Keratinocyte (primary cell): ENCODE results near the gene SLC7A7. TPM values are rescaled to one million over a fixed set of nuclear protein-coding genes. Genes with fewer than 3 reads are reported as not detected.

Experiments used
- DNase-seq: peaks from one replicate; pipeline ENCODE4 v3.0.0-alpha.2; 2011; ENCODE audit warnings: low read depth, missing footprints, low spot score
- FAIRE-seq: peaks from 2 replicates; lab custom pipeline; 2011; peaks lifted over from hg19 to GRCh38; lab: Jason Lieb, UNC
- H2AFZ ChIP-seq: 2 replicates; pipeline ENCODE4 v1.6.0; 2012; ENCODE audit warnings: low read length, control low read depth, inconsistent platforms; ENCODE audit not compliant: control insufficient read depth
- H3K27ac ChIP-seq: 2 replicates; pipeline ENCODE4 v1.5.1; 2011; ENCODE audit warnings: low read length; ENCODE audit not compliant: control insufficient read depth, insufficient read depth
- H3K27me3 ChIP-seq: 3 replicates; pipeline ENCODE4 v1.6.0; 2011; ENCODE audit warnings: low read length; ENCODE audit not compliant: control insufficient read depth, insufficient read depth; ENCODE audit errors: extremely low read depth
- H3K36me3 ChIP-seq, 2 experiments: 2 replicates in 1 of 2; 3 replicates in 1 of 2; pipeline ENCODE4 v1.5.1; 2011; ENCODE audit warnings: low read length in 2 of 2, mild to moderate bottlenecking in 1 of 2; ENCODE audit not compliant: control insufficient read depth in 2 of 2, insufficient read depth in 2 of 2; ENCODE audit errors: extremely low read depth in 1 of 2
- H3K4me1 ChIP-seq: 3 replicates; pipeline ENCODE4 v1.5.1; 2011; ENCODE audit warnings: low read length; ENCODE audit not compliant: control insufficient read depth, insufficient read depth; ENCODE audit errors: extremely low read depth
- H3K4me2 ChIP-seq: 3 replicates; pipeline ENCODE4 v1.6.0; 2011; ENCODE audit warnings: low read depth, low read length; ENCODE audit not compliant: control insufficient read depth, insufficient read depth; ENCODE audit errors: extremely low read depth
- H3K4me3 ChIP-seq, 3 experiments: fragments of 200-600 bp in 1 of 3; sonication (generic) in 1 of 3; 2 replicates in 2 of 3; 3 replicates in 1 of 3; pipeline ENCODE4 v1.5.1; 2011 to 2016; ENCODE audit warnings: low read length in 3 of 3, mild to moderate bottlenecking in 3 of 3, control low read depth in 2 of 3, inconsistent platforms in 1 of 3, low read depth in 1 of 3, mixed read lengths in 1 of 3, mixed run types in 1 of 3, moderate library complexity in 1 of 3; ENCODE audit not compliant: control insufficient read depth in 2 of 3, insufficient read depth in 2 of 3; ENCODE audit errors: extremely low read depth in 1 of 3
- H3K79me2 ChIP-seq: 2 replicates; pipeline ENCODE4 v1.6.0; 2012; ENCODE audit warnings: low read length; ENCODE audit not compliant: control insufficient read depth, insufficient read depth
- H3K9ac ChIP-seq: 3 replicates; pipeline ENCODE4 v1.6.0; 2011; ENCODE audit warnings: low read length; ENCODE audit not compliant: control insufficient read depth, insufficient read depth; ENCODE audit errors: extremely low read depth
- H3K9me1 ChIP-seq: 3 replicates; pipeline ENCODE4 v1.6.0; 2011; ENCODE audit warnings: low read length; ENCODE audit not compliant: control insufficient read depth, insufficient read depth; ENCODE audit errors: extremely low read depth
- H3K9me3 ChIP-seq: 2 replicates; pipeline ENCODE4 v1.5.1; 2012; ENCODE audit warnings: low read depth, low read length; ENCODE audit not compliant: control insufficient read depth
- H4K20me1 ChIP-seq: 3 replicates; pipeline ENCODE4 v1.6.0; 2011; ENCODE audit warnings: low read length; ENCODE audit not compliant: control insufficient read depth, insufficient read depth; ENCODE audit errors: extremely low read depth
- EZH2 ChIP-seq: IDR thresholded peaks from one replicate; pipeline ENCODE4 v1.6.1; 2012; ENCODE audit warnings: inconsistent platforms, mild to moderate bottlenecking, low read length, moderate library complexity
- dilution Hi-C: fragments of 300-500 bp; cut with MboI; formaldehyde crosslinking; loops from one replicate; pipeline ENCODE4 v1.7.0; 2020; ENCODE audit warnings: low sequenced_read_pairs; ENCODE audit not compliant: extremely low pct_ligation_motif_present
- polyA plus RNA-seq, 5 experiments: library from polyadenylated mRNA; depleted of rRNA in 3 of 5; stranded (reverse) in 3 of 5; stranded (forward) in 1 of 5; unstranded in 1 of 5; fragments of >200 nt; gene quantifications; 1 replicate in 1 of 5; 2 replicates in 3 of 5; 3 replicates in 1 of 5; pipeline versions ENCODE4 v1.2.1 to v1.2.3, GENCODE V29; 2011 to 2012; ENCODE audit warnings: missing spikeins in 2 of 5, low read depth in 1 of 5, low replicate concordance in 1 of 5
- TF ChIP-seq, protein P1 (sequence below), 3 experiments: IDR thresholded peaks in 1 of 3; conservative IDR thresholded peaks in 1 of 3; optimal IDR thresholded peaks in 1 of 3; 2 replicates in 2 of 3; 3 replicates in 1 of 3; pipeline versions ENCODE3 to v1.5.1; 2011; ENCODE audit warnings: low read length in 3 of 3, mild to moderate bottlenecking in 3 of 3, moderate library complexity in 2 of 3, control low read depth in 1 of 3, inconsistent platforms in 1 of 3; ENCODE audit not compliant: insufficient read depth in 2 of 3; ENCODE audit errors: extremely low read depth in 1 of 3

SLC7A7 gene
- polyA plus RNA-seq, 1 donor (not counting 4 experiments of a cell fraction or from before 2014, with no cell fraction given) = 0.20 TPM

DNA sequence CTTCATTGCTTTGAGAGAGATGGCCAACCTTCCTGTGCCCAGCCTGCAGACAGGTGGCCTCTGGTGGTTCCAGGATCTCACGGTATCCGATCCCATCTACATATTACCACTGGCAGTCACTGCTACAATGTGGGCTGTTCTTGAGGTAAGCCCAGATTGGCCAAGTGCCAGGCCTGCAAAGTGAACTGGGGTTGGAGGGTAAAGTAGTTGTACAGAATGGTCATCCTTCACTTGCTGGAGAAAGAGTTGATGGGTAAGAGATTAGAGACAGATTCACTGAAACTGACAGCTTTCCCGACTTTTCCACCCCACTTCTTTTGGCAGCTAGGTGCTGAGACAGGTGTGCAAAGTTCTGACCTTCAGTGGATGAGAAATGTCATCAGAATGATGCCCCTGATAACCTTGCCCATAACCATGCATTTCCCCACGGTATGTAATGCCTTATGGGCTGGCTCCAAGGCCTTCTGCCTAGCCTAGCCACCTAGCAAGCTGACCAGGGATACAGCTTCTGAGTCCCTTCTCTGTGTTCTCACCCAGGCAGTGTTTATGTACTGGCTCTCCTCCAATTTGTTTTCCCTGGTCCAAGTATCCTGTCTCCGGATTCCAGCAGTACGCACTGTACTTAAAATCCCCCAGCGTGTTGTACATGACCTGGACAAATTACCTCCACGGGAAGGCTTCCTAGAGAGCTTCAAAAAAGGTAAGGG lies 44.6 kb downstream of the SLC7A7 start:
- TF ChIP-seq, protein P1, sequence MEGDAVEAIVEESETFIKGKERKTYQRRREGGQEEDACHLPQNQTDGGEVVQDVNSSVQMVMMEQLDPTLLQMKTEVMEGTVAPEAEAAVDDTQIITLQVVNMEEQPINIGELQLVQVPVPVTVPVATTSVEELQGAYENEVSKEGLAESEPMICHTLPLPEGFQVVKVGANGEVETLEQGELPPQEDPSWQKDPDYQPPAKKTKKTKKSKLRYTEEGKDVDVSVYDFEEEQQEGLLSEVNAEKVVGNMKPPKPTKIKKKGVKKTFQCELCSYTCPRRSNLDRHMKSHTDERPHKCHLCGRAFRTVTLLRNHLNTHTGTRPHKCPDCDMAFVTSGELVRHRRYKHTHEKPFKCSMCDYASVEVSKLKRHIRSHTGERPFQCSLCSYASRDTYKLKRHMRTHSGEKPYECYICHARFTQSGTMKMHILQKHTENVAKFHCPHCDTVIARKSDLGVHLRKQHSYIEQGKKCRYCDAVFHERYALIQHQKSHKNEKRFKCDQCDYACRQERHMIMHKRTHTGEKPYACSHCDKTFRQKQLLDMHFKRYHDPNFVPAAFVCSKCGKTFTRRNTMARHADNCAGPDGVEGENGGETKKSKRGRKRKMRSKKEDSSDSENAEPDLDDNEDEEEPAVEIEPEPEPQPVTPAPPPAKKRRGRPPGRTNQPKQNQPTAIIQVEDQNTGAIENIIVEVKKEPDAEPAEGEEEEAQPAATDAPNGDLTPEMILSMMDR (optimal IDR thresholded peaks at IDR 0.05 in 1 of 3, IDR thresholded peaks at IDR 0.05 in 1 of 3, conservative IDR thresholded peaks at IDR 0.05 in 1 of 3; ENCODE audit: extremely low read depth in 1 of 3, insufficient read depth in 2 of 3, low read length in 3 of 3) = no peak
- no peak for TF ChIP-seq EZH2
- H3K79me2 ChIP-seq = peaks cover 24% of the 10 kb centered on the region
- H3K4me2 ChIP-seq = no peak overlapping the region
- no peaks in the 10 kb centered on the region for H3K9me1 ChIP-seq
- H3K9ac ChIP-seq = no peak overlapping the region
- peaks cover 16% of the 10 kb centered on the region for H3K4me1 ChIP-seq
- peaks cover 24 to 32% of the 10 kb centered on the region in 2 experiments for H3K36me3 ChIP-seq
- H4K20me1 ChIP-seq = no peaks in the 10 kb centered on the region
- no peak overlapping the region for H2AFZ ChIP-seq
- FAIRE-seq = no peak
- no peak for DNase-seq
- no peak overlapping the region for H3K4me3 ChIP-seq
- H3K27me3 ChIP-seq = no peaks in the 10 kb centered on the region
- no peak overlapping the region for H3K27ac ChIP-seq
- dilution Hi-C loops = no loop called here
- H3K9me3 ChIP-seq = no peaks in the 10 kb centered on the region

DNA sequence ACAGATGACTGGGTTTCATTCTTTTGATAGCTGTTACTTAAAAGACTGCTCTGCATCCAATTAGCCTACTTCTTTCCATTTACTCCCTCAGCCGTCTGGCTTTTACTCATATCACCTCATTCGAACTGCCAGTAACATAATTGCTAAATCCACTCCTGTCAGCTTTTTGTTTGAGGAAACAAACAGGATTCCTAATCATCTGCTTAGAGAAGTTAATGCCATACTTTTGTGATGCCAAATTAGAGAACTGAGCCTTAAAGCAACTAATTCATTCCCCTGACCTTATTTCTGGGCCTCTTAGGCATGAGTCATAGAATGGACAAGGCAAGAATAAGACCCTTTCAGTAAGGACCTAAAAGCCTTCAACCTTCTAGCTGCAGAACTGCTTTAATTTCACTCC lies 45.9 kb downstream of the SLC7A7 start:
- TF ChIP-seq, protein P1 (optimal IDR thresholded peaks at IDR 0.05 in 1 of 3, IDR thresholded peaks at IDR 0.05 in 1 of 3, conservative IDR thresholded peaks at IDR 0.05 in 1 of 3; ENCODE audit: extremely low read depth in 1 of 3, insufficient read depth in 2 of 3, low read length in 3 of 3) = no peak
- TF ChIP-seq EZH2 = no peak
- H3K79me2 ChIP-seq = peaks cover 24% of the 10 kb centered on the region
- no peak overlapping the region for H2AFZ ChIP-seq
- peaks cover 16% of the 10 kb centered on the region for H3K4me1 ChIP-seq
- H4K20me1 ChIP-seq = no peaks in the 10 kb centered on the region
- dilution Hi-C loops = no loop called here
- H3K36me3 ChIP-seq = peaks cover 24 to 32% of the 10 kb centered on the region in 2 experiments
- no peak overlapping the region for H3K9ac ChIP-seq
- H3K9me1 ChIP-seq = no peaks in the 10 kb centered on the region
- no peak overlapping the region for H3K27ac ChIP-seq
- H3K4me2 ChIP-seq = no peak overlapping the region
- no peaks in the 10 kb centered on the region for H3K27me3 ChIP-seq
- H3K9me3 ChIP-seq = no peaks in the 10 kb centered on the region
- no peak overlapping the region for H3K4me3 ChIP-seq
- no peak for DNase-seq
- FAIRE-seq = no peak
